NCI-H2196 (cell line): ENCODE data around the gene YY1.
"Not testable (repeated sequence)": the region's sequence is repeated elsewhere in the genome, so short reads cannot be mapped to it uniquely, and the experiment has no call there.

ENCODE experiments used
- DNase-seq: peaks from one replicate; lab custom pipeline; 2025; ENCODE audit not compliant: unreplicated experiment; lab: John Stamatoyannopoulos, UW

YY1 gene

GRCh38 chr14:100309028-100309737, 70.2 kb downstream of the YY1 start:
- DNase-seq = no peak

GRCh38 chr14:100312110-100312876, 73.3 kb downstream of the YY1 start:
- not testable (repeated sequence) for DNase-seq

GRCh38 chr14:100312877-100313400, 74.0 kb downstream of the YY1 start:
- no peak for DNase-seq

- DNase-seq = no peak
Measured at GRCh38 chr14:100313464-100314230, 74.7 kb downstream of the YY1 start.

GRCh38 chr14:100314724-100315123, 75.8 kb downstream of the YY1 start:
- no peak for DNase-seq

- no peak for DNase-seq
Measured at GRCh38 chr14:100317389-100317788, 78.4 kb downstream of the YY1 start.

GRCh38 chr14:100317912-100318808, 79.2 kb downstream of the YY1 start:
- no peak for DNase-seq

- DNase-seq = no peak
Measured at GRCh38 chr14:100320157-100320856, 81.4 kb downstream of the YY1 start.

GRCh38 chr14:100321473-100322137, 82.7 kb downstream of the YY1 start:
- no peak for DNase-seq

- DNase-seq = no peak
Measured at GRCh38 chr14:100322138-100322957, 83.4 kb downstream of the YY1 start.

- DNase-seq = no peak
Measured at GRCh38 chr14:100323121-100323941, 84.4 kb downstream of the YY1 start, which contains the start of gene SLC25A47. Gene SLC25A47 (plus strand): TSS chr14:100323339. CDS start chr14:100323415, 76 bp downstream.

GRCh38 chr14:100323942-100324307, 85.0 kb downstream of the YY1 start:
- no peak for DNase-seq

GRCh38 chr14:100325231-100325632, 86.3 kb downstream of the YY1 start:
- no peak for DNase-seq

- DNase-seq = no peak
Measured at GRCh38 chr14:100325958-100326357, 87.0 kb downstream of the YY1 start.

- no peak for DNase-seq
Measured at GRCh38 chr14:100327128-100327527, 88.2 kb downstream of the YY1 start.

GRCh38 chr14:100328495-100329163, 89.7 kb downstream of the YY1 start:
- no peak for DNase-seq
